Stimulated activated naive B cell treated with anti-CD40 and anti-IgM and Interleukin-4, amounts not matched to agents 10 μg/mL and 1 μg/mL and 100 μg/mL, for 72 hours (primary cell): ENCODE measurements around the gene RASGRP4.

ENCODE experiments used
- ATAC-seq, 2 donors: fragments of 150-1000 bp; cut with Tn5 transposase; replicated peaks; 2 replicates each; pipeline ENCODE4 v1.10.0; 2021; ENCODE audit warnings: moderate library complexity in 1 of 2
- DNase-seq: peaks from one replicate; pipeline ENCODE4 v3.0.0; 2021
- H3K27ac Mint-ChIP-seq: one replicate; pipeline ENCODE4 v1.8.0; 2022; ENCODE audit warnings: mild to moderate bottlenecking, mixed read lengths
- H3K27me3 Mint-ChIP-seq, 2 donors: one replicate each; pipeline ENCODE4 v1.8.0; 2022; ENCODE audit warnings: mixed read lengths in 2 of 2
- H3K36me3 Mint-ChIP-seq, 2 donors: one replicate each; pipeline ENCODE4 v1.8.0; 2022; ENCODE audit warnings: mixed read lengths in 2 of 2, mild to moderate bottlenecking in 1 of 2
- H3K4me1 Mint-ChIP-seq, 2 donors: one replicate each; pipeline ENCODE4 v1.8.0; 2022; ENCODE audit warnings: mixed read lengths in 2 of 2, mild to moderate bottlenecking in 1 of 2
- H3K4me3 Mint-ChIP-seq, 2 donors: one replicate each; pipeline ENCODE4 v1.8.0; 2022; ENCODE audit warnings: mild to moderate bottlenecking in 2 of 2, mixed read lengths in 2 of 2, moderate library complexity in 1 of 2
- H3K9me3 Mint-ChIP-seq, 2 donors: one replicate each; pipeline ENCODE4 v1.8.0; 2022; ENCODE audit warnings: mixed read lengths in 2 of 2, mild to moderate bottlenecking in 1 of 2

Gene RASGRP4

GRCh38 chr19:38400361-38400760, 25.7 kb downstream of the RASGRP4 start:
- DNase-seq (no peak), ATAC-seq (no peak)
- Mint-ChIP-seq H3K4me1 (peaks cover 7 to 29% of the 10 kb centered on the region in 2 donors), H3K4me3 (no peak overlapping the region), H3K27me3 (peaks cover 27 to 50% of the 10 kb centered on the region in 2 donors), H3K27ac (no peak overlapping the region), H3K9me3 (no peaks in the 10 kb centered on the region), H3K36me3 (peaks cover 3 to 5% of the 10 kb centered on the region in 2 donors)

- Mint-ChIP-seq H3K27ac (no peak overlapping the region), H3K4me1 (peaks cover 7 to 27% of the 10 kb centered on the region in 2 donors), H3K27me3 (peaks cover 32 to 57% of the 10 kb centered on the region in 2 donors), H3K36me3 (no peaks in the 10 kb centered on the region), H3K4me3 (no peak overlapping the region), H3K9me3 (no peaks in the 10 kb centered on the region)
- DNase-seq (no peak), ATAC-seq (no peak)
These were observed 26.5 kb downstream of the RASGRP4 start for GRCh38 chr19:38399537-38399936.

DNA sequence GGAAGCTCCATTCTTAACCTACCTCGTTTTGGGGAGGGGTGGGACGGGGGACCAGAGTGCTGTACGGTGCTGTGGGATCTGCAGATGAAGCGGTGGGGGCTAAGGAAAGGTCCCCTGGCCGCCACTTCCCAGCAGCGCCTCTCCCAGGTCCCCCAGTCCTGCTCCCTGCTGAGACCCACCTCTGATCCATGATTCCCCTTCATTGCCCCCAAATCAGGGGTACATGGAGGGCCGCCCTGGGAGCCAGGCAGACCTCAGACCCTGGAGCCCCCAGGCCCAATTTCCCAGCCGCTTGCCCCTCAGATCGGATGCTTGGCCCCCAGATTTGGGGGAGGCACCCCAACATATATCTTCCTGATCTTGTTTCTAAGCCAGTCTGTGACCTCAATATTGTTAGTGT, 26.9 kb downstream of the RASGRP4 start:
- Mint-ChIP-seq H3K9me3 (no peaks in the 10 kb centered on the region), H3K4me1 (peaks cover 6 to 26% of the 10 kb centered on the region in 2 donors), H3K27me3 (peaks cover 33 to 61% of the 10 kb centered on the region in 2 donors), H3K27ac (no peak overlapping the region), H3K36me3 (no peaks in the 10 kb centered on the region), H3K4me3 (no peak overlapping the region)
- ATAC-seq (no peak), DNase-seq (no peak)

DNA sequence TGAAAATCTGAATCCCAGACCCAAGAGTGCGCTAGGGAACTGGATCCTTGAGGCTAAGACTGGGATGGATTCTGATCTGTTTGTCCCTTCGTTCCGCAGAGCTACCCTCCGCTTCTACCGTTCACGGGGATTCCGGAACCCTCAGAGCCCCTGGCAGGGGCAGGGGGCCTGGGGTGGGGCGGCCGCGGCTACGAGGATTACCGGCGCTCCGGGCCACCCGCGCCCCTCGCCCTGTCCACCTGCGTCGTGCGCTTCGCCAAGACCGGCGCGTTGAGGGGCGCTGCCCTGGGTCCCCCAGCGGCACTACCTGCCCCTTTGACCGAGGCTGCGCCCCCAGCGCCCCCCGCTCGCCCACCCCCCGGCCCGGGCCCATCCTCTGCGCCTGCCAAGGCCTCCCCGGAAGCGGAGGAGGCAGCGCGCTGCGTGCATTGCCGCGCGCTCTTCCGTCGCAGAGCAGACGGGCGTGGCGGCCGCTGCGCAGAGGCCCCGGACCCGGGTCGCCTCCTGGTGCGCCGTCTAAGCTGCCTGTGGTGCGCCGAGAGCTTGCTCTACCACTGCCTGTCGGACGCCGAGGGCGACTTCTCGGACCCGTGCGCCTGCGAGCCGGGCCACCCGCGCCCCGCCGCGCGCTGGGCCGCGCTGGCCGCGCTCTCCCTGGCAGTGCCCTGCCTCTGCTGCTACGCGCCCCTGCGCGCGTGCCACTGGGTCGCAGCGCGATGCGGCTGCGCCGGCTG, 30.5 kb downstream of the RASGRP4 start:
- Mint-ChIP-seq H3K27me3 (peaks cover 48 to 68% of the 10 kb centered on the region in 2 donors), H3K36me3 (no peaks in the 10 kb centered on the region), H3K4me1 (peaks cover 2 to 21% of the 10 kb centered on the region in 2 donors), H3K4me3 (peak overlapping the region; percentile 75 to 81), H3K9me3 (no peaks in the 10 kb centered on the region), H3K27ac (no peak overlapping the region)
- DNase-seq (no peak), ATAC-seq (peak; percentile 76 to 82)

DNA sequence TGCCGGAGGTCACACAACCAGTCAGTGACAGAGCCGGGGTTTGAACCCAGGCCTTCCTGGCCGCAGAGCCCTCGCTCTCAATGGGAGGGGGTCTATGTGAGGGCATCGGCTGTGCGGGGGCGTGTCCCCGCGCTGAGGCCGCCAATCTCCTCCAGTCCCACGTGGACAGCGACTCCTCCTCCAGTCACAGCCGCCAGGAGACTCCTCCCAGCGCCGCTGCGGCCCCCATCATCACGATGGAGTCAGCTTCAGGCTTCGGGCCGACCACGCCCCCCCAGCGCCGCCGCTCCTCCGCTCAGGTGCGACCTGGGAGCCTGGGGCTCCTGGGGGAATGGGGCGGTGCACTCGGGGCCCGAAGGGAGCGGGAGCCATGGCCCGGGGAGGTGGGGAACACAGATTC, 31.5 kb downstream of the RASGRP4 start:
- H3K27ac Mint-ChIP-seq, result no peak overlapping the region
- peak overlapping the region; percentile 75 to 81 for H3K4me3 Mint-ChIP-seq
- no peaks in the 10 kb centered on the region for H3K9me3 Mint-ChIP-seq
- H3K4me1 Mint-ChIP-seq, result peaks cover 5 to 26% of the 10 kb centered on the region in 2 donors
- H3K36me3 Mint-ChIP-seq, result no peaks in the 10 kb centered on the region
- DNase-seq (peak; percentile 59), ATAC-seq (peak; percentile 71 to 76)
- peaks cover 48 to 65% of the 10 kb centered on the region in 2 donors for H3K27me3 Mint-ChIP-seq

GRCh38 chr19:38392707-38393308, 33.2 kb downstream of the RASGRP4 start:
- DNase-seq (no peak), ATAC-seq (no peak)
- no peak overlapping the region for H3K27ac Mint-ChIP-seq
- H3K4me3 Mint-ChIP-seq, result no peak overlapping the region
- H3K27me3 Mint-ChIP-seq, result peaks cover 51 to 57% of the 10 kb centered on the region in 2 donors
- no peaks in the 10 kb centered on the region for H3K36me3 Mint-ChIP-seq
- no peaks in the 10 kb centered on the region for H3K9me3 Mint-ChIP-seq
- H3K4me1 Mint-ChIP-seq, result peaks cover 9 to 32% of the 10 kb centered on the region in 2 donors

DNA sequence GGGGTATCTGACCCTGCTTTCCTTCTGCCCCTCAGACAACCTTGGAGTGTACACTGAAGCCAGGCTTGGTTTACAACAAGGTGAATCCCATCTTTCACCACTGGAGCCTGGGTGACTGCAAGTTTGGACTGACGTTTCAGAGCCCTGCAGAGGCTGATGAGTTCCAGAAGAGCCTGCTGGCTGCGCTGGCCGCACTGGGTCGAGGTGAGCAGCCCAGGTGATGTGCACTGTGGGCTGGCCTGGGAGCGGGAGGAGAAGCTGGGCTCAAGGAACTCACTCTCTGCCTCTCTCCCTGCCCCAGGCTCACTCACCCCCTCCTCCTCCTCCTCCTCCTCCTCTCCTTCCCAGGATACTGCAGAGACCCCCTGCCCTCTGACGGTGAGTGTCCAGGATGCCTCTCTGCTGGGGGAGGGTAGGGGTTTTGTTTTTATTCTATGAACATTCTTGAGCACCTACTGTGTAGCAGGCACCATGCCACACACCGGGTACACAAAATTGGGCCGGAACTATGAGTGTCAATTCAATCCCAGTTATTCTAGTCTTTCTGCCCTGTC, 34.0 kb downstream of the RASGRP4 start:
- Mint-ChIP-seq H3K27ac (no peak overlapping the region), H3K9me3 (no peaks in the 10 kb centered on the region), H3K4me3 (no peak overlapping the region), H3K36me3 (peaks cover 2 to 6% of the 10 kb centered on the region in 2 donors), H3K27me3 (peaks cover 49 to 50% of the 10 kb centered on the region in 2 donors), H3K4me1 (peaks cover 15 to 39% of the 10 kb centered on the region in 2 donors)
- DNase-seq (no peak), ATAC-seq (no peak)

- H3K27ac Mint-ChIP-seq, result no peak overlapping the region
These were observed 35.8 kb downstream of the RASGRP4 start for GRCh38 chr19:38389957-38390924.

GRCh38 chr19:38389101-38389925, 36.7 kb downstream of the RASGRP4 start:
- Mint-ChIP-seq H3K9me3 (no peaks in the 10 kb centered on the region), H3K4me1 (peaks cover 20 to 47% of the 10 kb centered on the region in 2 donors), H3K27ac (no peak overlapping the region), H3K4me3 (peak overlapping the region in 1 of 2 donors; percentile 18), H3K27me3 (peaks cover 39 to 43% of the 10 kb centered on the region in 2 donors), H3K36me3 (peaks cover 15 to 19% of the 10 kb centered on the region in 2 donors)
- no peak for DNase-seq
- ATAC-seq, result no peak

More at GRCh38 chr19:38389957-38390924, 35.8 kb downstream of the RASGRP4 start:
- H3K9me3 Mint-ChIP-seq, result no peaks in the 10 kb centered on the region
- peaks cover 5 to 10% of the 10 kb centered on the region in 2 donors for H3K36me3 Mint-ChIP-seq
- H3K4me3 Mint-ChIP-seq, result peak overlapping the region in 1 of 2 donors; percentile 7
- DNase-seq, result no peak
- ATAC-seq, result no peak
- H3K4me1 Mint-ChIP-seq, result peaks cover 15 to 47% of the 10 kb centered on the region in 2 donors
- H3K27me3 Mint-ChIP-seq, result peaks cover 41 to 42% of the 10 kb centered on the region in 2 donors

DNA sequence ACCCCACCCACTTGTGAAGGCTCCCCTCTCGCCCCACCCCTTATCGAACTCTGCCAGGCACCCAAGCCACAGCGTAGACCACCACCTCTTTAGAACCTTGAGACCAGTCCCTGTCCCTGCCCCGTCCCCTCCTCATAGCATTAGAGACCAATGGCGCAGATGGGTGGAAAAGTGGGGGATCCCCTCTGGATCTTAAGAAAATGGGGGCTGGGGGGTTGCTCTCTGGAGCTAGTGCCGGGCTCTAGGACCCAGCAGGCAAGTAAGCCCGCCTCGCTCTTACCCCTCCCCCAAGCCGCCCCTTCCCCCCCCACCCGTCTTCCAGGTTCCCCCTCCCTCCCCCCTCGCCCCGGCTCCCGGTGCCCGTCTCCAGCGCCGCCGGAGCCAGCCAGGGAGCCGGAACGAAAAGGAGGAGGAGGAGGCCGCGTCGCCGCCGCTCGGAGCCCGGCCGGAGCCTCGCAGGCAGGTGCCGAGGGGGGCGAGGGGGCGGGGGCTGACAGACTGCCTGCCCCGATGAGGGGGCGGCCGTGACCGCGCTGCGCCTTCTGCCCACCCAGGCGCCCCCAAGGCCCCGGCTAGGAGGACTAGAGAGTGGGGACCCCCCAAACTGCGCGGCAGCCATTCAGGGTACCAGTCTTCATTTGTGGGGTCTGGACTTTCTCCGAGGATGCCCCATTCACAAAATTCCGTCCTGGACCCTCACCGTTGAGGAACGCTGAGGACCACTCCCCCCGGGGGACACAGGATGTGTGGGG, 37.5 kb downstream of the RASGRP4 start, which contains the start of gene SPRED3:
Gene SPRED3 (plus strand): TSS at position 349 of the 752 bp plus-strand sequence. CDS start 1,606 bp downstream, outside the sequence.
- DNase-seq, result no peak
- H3K27me3 Mint-ChIP-seq, result peaks cover 32 to 38% of the 10 kb centered on the region in 2 donors
- H3K9me3 Mint-ChIP-seq, result no peaks in the 10 kb centered on the region
- H3K27ac Mint-ChIP-seq, result peak within 1 kb of the TSS; percentile 77
- peak; percentile 0 for ATAC-seq
- peaks cover 18 to 44% of the 10 kb centered on the region in 2 donors for H3K4me1 Mint-ChIP-seq
- peaks cover 22 to 27% of the 10 kb centered on the region in 2 donors for H3K36me3 Mint-ChIP-seq
- H3K4me3 Mint-ChIP-seq, result peak within 1 kb of the TSS; percentile 86 to 87

- Mint-ChIP-seq H3K27ac (peak within 1 kb of the TSS; percentile 77), H3K9me3 (no peaks in the 10 kb centered on the region), H3K4me1 (peaks cover 20 to 44% of the 10 kb centered on the region in 2 donors), H3K27me3 (peaks cover 31 to 38% of the 10 kb centered on the region in 2 donors), H3K4me3 (peak within 1 kb of the TSS; percentile 86 to 87), H3K36me3 (peaks cover 30 to 35% of the 10 kb centered on the region in 2 donors)
- DNase-seq (peak; percentile 69), ATAC-seq (peak; percentile 81 to 82)
These were observed 38.3 kb downstream of the RASGRP4 start, which contains the start of gene GGN for GRCh38 chr19:38387550-38388348. TSS of gene GGN (minus strand) at chr19:38388034. CDS start at chr19:38387261, 773 bp downstream.
